ENCODE results near the gene ABCA9.
"Not testable (repeated sequence)": the region's sequence is repeated elsewhere in the genome, so short reads cannot be mapped to it uniquely, and the experiment has no call there.

The ABCA9 gene

GRCh38 chr17:68943812-68944182 lies 116.9 kb downstream of the ABCA9 start:
- H2AK5ac ChIP-seq (ENCODE audit: low read length); H3K4ac ChIP-seq (ENCODE audit: low read depth, low read length); H3K56ac ChIP-seq (ENCODE audit: low read length); H3K27ac ChIP-seq (ENCODE audit: low read depth, low read length); H3K4me2 ChIP-seq (ENCODE audit: low read length); H3K27me3 ChIP-seq (ENCODE audit: insufficient read depth, low read length, poor library complexity); H3K79me2 ChIP-seq (ENCODE audit: control insufficient read depth, insufficient read depth, low read length); H3K79me1 ChIP-seq (ENCODE audit: low read length); H2BK120ac ChIP-seq (ENCODE audit: low read depth, low read length); H3K23ac ChIP-seq (ENCODE audit: low read length); H3K4me1 ChIP-seq (ENCODE audit: control insufficient read depth, low read depth, low read length); H3K36me3 ChIP-seq (ENCODE audit: control insufficient read depth, insufficient read depth, low read length); H3K4me3 ChIP-seq (ENCODE audit: low read length); H3K18ac ChIP-seq (ENCODE audit: low read length); DNase-seq; H4K5ac ChIP-seq (ENCODE audit: low read length); H2BK5ac ChIP-seq (ENCODE audit: low read length); H4K8ac ChIP-seq (ENCODE audit: low read depth, low read length); H3K9ac ChIP-seq (ENCODE audit: low read length); H2BK15ac ChIP-seq (replicated peaks; ENCODE audit: low read depth): not testable (repeated sequence)
- no CpG with 5 or more reads among the region's 2 CpGs for WGBS (ENCODE audit: extremely low coverage, insufficient coverage, low lambda C conversion rate)

GRCh38 chr17:68943123-68943811 lies 117.5 kb downstream of the ABCA9 start:
- Histone ChIP-seq H3K27me3 (ENCODE audit: insufficient read depth, low read length, poor library complexity) (no peaks in the 10 kb centered on the region), H3K9ac (ENCODE audit: low read length) (no peak overlapping the region), H3K79me1 (ENCODE audit: low read length) (no peaks in the 10 kb centered on the region), H3K4me1 (ENCODE audit: control insufficient read depth, low read depth, low read length) (no peaks in the 10 kb centered on the region), H2AK5ac (ENCODE audit: low read length) (no peak overlapping the region), H3K23ac (ENCODE audit: low read length) (no peak overlapping the region), H3K4me2 (ENCODE audit: low read length) (no peak overlapping the region), H2BK5ac (ENCODE audit: low read length) (no peak overlapping the region), H4K8ac (ENCODE audit: low read depth, low read length) (no peak overlapping the region), H3K79me2 (ENCODE audit: control insufficient read depth, insufficient read depth, low read length) (no peaks in the 10 kb centered on the region), H2BK15ac (replicated peaks; ENCODE audit: low read depth) (no peak overlapping the region), H3K36me3 (ENCODE audit: control insufficient read depth, insufficient read depth, low read length) (no peaks in the 10 kb centered on the region), H3K56ac (ENCODE audit: low read length) (no peak overlapping the region), H4K5ac (ENCODE audit: low read length) (no peak overlapping the region), H2BK120ac (ENCODE audit: low read depth, low read length) (no peak overlapping the region), H3K27ac (ENCODE audit: low read depth, low read length) (no peak overlapping the region), H3K4me3 (ENCODE audit: low read length) (no peak overlapping the region), H3K4ac (ENCODE audit: low read depth, low read length) (no peak overlapping the region), H3K18ac (ENCODE audit: low read length) (no peak overlapping the region)
- DNase-seq: no peak
- no CpG with 5 or more reads among the region's 4 CpGs for WGBS (ENCODE audit: extremely low coverage, insufficient coverage, low lambda C conversion rate)

- Histone ChIP-seq H3K4me2 (ENCODE audit: low read length) (no peak overlapping the region), H2BK15ac (replicated peaks; ENCODE audit: low read depth) (no peak overlapping the region)
- no CpG with 5 or more reads among the region's 3 CpGs for WGBS (ENCODE audit: extremely low coverage, insufficient coverage, low lambda C conversion rate)
Measured at GRCh38 chr17:68942389-68942788, 118.3 kb downstream of the ABCA9 start.

GRCh38 chr17:68941761-68942160 lies 119.0 kb downstream of the ABCA9 start:
- no peak overlapping the region for H3K4me2 ChIP-seq (ENCODE audit: low read length)
- H3K23ac ChIP-seq (ENCODE audit: low read length): no peak overlapping the region
- H3K79me1 ChIP-seq (ENCODE audit: low read length): no peaks in the 10 kb centered on the region
- no peaks in the 10 kb centered on the region for H3K36me3 ChIP-seq (ENCODE audit: control insufficient read depth, insufficient read depth, low read length)
- no peak overlapping the region for H3K56ac ChIP-seq (ENCODE audit: low read length)
- no peak overlapping the region for H2BK120ac ChIP-seq (ENCODE audit: low read depth, low read length)
- H3K27ac ChIP-seq (ENCODE audit: low read depth, low read length): no peak overlapping the region
- H3K4ac ChIP-seq (ENCODE audit: low read depth, low read length): no peak overlapping the region
- H3K18ac ChIP-seq (ENCODE audit: low read length): no peak overlapping the region
- no peak overlapping the region for H4K5ac ChIP-seq (ENCODE audit: low read length)
- H3K4me3 ChIP-seq (ENCODE audit: low read length): no peak overlapping the region
- no peak overlapping the region for H3K9ac ChIP-seq (ENCODE audit: low read length)
- H3K79me2 ChIP-seq (ENCODE audit: control insufficient read depth, insufficient read depth, low read length): no peaks in the 10 kb centered on the region
- H2AK5ac ChIP-seq (ENCODE audit: low read length): no peak overlapping the region
- no CpG with 5 or more reads among the region's 6 CpGs for WGBS (ENCODE audit: extremely low coverage, insufficient coverage, low lambda C conversion rate)
- DNase-seq: no peak
- H2BK5ac ChIP-seq (ENCODE audit: low read length): no peak overlapping the region
- H3K4me1 ChIP-seq (ENCODE audit: control insufficient read depth, low read depth, low read length): no peaks in the 10 kb centered on the region
- no peak overlapping the region for H2BK15ac ChIP-seq (replicated peaks; ENCODE audit: low read depth)
- H3K27me3 ChIP-seq (ENCODE audit: insufficient read depth, low read length, poor library complexity): no peaks in the 10 kb centered on the region
- H4K8ac ChIP-seq (ENCODE audit: low read depth, low read length): no peak overlapping the region

More at GRCh38 chr17:68942389-68942788, 118.3 kb downstream of the ABCA9 start:
- no peaks in the 10 kb centered on the region for H3K27me3 ChIP-seq (ENCODE audit: insufficient read depth, low read length, poor library complexity)
- H3K4me1 ChIP-seq (ENCODE audit: control insufficient read depth, low read depth, low read length): no peaks in the 10 kb centered on the region
- H3K36me3 ChIP-seq (ENCODE audit: control insufficient read depth, insufficient read depth, low read length): no peaks in the 10 kb centered on the region
- H3K18ac ChIP-seq (ENCODE audit: low read length): no peak overlapping the region
- H3K4me3 ChIP-seq (ENCODE audit: low read length): no peak overlapping the region
- no peak overlapping the region for H3K23ac ChIP-seq (ENCODE audit: low read length)
- no peak overlapping the region for H4K8ac ChIP-seq (ENCODE audit: low read depth, low read length)
- H3K79me1 ChIP-seq (ENCODE audit: low read length): no peaks in the 10 kb centered on the region
- no peak overlapping the region for H3K27ac ChIP-seq (ENCODE audit: low read depth, low read length)
- H2BK120ac ChIP-seq (ENCODE audit: low read depth, low read length): no peak overlapping the region
- H2BK5ac ChIP-seq (ENCODE audit: low read length): no peak overlapping the region
- no peak overlapping the region for H3K9ac ChIP-seq (ENCODE audit: low read length)
- no peak overlapping the region for H2AK5ac ChIP-seq (ENCODE audit: low read length)
- H3K56ac ChIP-seq (ENCODE audit: low read length): no peak overlapping the region
- H3K4ac ChIP-seq (ENCODE audit: low read depth, low read length): no peak overlapping the region
- H4K5ac ChIP-seq (ENCODE audit: low read length): no peak overlapping the region
- no peak for DNase-seq
- no peaks in the 10 kb centered on the region for H3K79me2 ChIP-seq (ENCODE audit: control insufficient read depth, insufficient read depth, low read length)

GRCh38 chr17:68939195-68939594 lies 121.5 kb downstream of the ABCA9 start:
- Histone ChIP-seq H4K8ac (ENCODE audit: low read depth, low read length) (no peak overlapping the region), H2AK5ac (ENCODE audit: low read length) (no peak overlapping the region), H3K18ac (ENCODE audit: low read length) (no peak overlapping the region), H3K4ac (ENCODE audit: low read depth, low read length) (no peak overlapping the region), H3K56ac (ENCODE audit: low read length) (no peak overlapping the region), H3K4me3 (ENCODE audit: low read length) (no peak overlapping the region), H2BK5ac (ENCODE audit: low read length) (no peak overlapping the region), H4K5ac (ENCODE audit: low read length) (no peak overlapping the region), H2BK15ac (replicated peaks; ENCODE audit: low read depth) (no peak overlapping the region), H3K9ac (ENCODE audit: low read length) (no peak overlapping the region), H3K79me2 (ENCODE audit: control insufficient read depth, insufficient read depth, low read length) (no peaks in the 10 kb centered on the region), H3K23ac (ENCODE audit: low read length) (no peak overlapping the region), H3K79me1 (ENCODE audit: low read length) (no peaks in the 10 kb centered on the region), H3K27me3 (ENCODE audit: insufficient read depth, low read length, poor library complexity) (no peaks in the 10 kb centered on the region), H2BK120ac (ENCODE audit: low read depth, low read length) (no peak overlapping the region), H3K4me2 (ENCODE audit: low read length) (no peak overlapping the region), H3K4me1 (ENCODE audit: control insufficient read depth, low read depth, low read length) (no peaks in the 10 kb centered on the region), H3K36me3 (ENCODE audit: control insufficient read depth, insufficient read depth, low read length) (no peaks in the 10 kb centered on the region), H3K27ac (ENCODE audit: low read depth, low read length) (no peak overlapping the region)
- no peak for DNase-seq
- no CpG with 5 or more reads among the region's 3 CpGs for WGBS (ENCODE audit: extremely low coverage, insufficient coverage, low lambda C conversion rate)

GRCh38 chr17:68937890-68938514 lies 122.7 kb downstream of the ABCA9 start:
- Histone ChIP-seq H3K27ac (ENCODE audit: low read depth, low read length) (no peak overlapping the region), H3K79me2 (ENCODE audit: control insufficient read depth, insufficient read depth, low read length) (no peaks in the 10 kb centered on the region), H2AK5ac (ENCODE audit: low read length) (no peak overlapping the region), H3K18ac (ENCODE audit: low read length) (no peak overlapping the region), H2BK120ac (ENCODE audit: low read depth, low read length) (no peak overlapping the region), H3K4me2 (ENCODE audit: low read length) (no peak overlapping the region), H3K23ac (ENCODE audit: low read length) (no peak overlapping the region), H2BK15ac (replicated peaks; ENCODE audit: low read depth) (no peak overlapping the region), H3K79me1 (ENCODE audit: low read length) (no peaks in the 10 kb centered on the region), H4K5ac (ENCODE audit: low read length) (no peak overlapping the region), H3K36me3 (ENCODE audit: control insufficient read depth, insufficient read depth, low read length) (no peaks in the 10 kb centered on the region), H4K8ac (ENCODE audit: low read depth, low read length) (no peak overlapping the region), H3K4ac (ENCODE audit: low read depth, low read length) (no peak overlapping the region), H3K27me3 (ENCODE audit: insufficient read depth, low read length, poor library complexity) (no peaks in the 10 kb centered on the region), H2BK5ac (ENCODE audit: low read length) (no peak overlapping the region), H3K4me1 (ENCODE audit: control insufficient read depth, low read depth, low read length) (no peaks in the 10 kb centered on the region), H3K4me3 (ENCODE audit: low read length) (no peak overlapping the region), H3K56ac (ENCODE audit: low read length) (no peak overlapping the region), H3K9ac (ENCODE audit: low read length) (no peak overlapping the region)
- no peak for DNase-seq
- no CpG with 5 or more reads among the region's 8 CpGs for WGBS (ENCODE audit: extremely low coverage, insufficient coverage, low lambda C conversion rate)
